T-helper 17 cell (primary cell): ENCODE results near the gene SFMBT2. TPM values are rescaled to one million over a fixed set of nuclear protein-coding genes. Genes with fewer than 3 reads are reported as not detected.
A peak's percentile ranks its signal among the peaks of the same experiment; 100 is the strongest.
"Not testable (repeated sequence)": the region's sequence is repeated elsewhere in the genome, so short reads cannot be mapped to it uniquely, and the experiment has no call there.

Source experiments
- ATAC-seq: fragments of 150-1000 bp; cut with Tn5 transposase; 2 replicates; pipeline ENCODE4 v1.10.0; 2021; ENCODE audit warnings: mild to moderate bottlenecking, moderate library complexity
- DNase-seq, 3 donors: peaks; one replicate each; pipeline versions ENCODE4 v3.0.0 to v3.0.0-alpha.2; 2020 to 2021
- H3K9me3 ChIP-seq: one replicate; pipeline ENCODE4 v1.7.0; 2013; ENCODE audit warnings: low read length, mild to moderate bottlenecking; ENCODE audit not compliant: control insufficient read depth, poor library complexity, severe bottlenecking
- H3K27ac Mint-ChIP-seq: one replicate; pipeline ENCODE4 v1.8.0; 2022; ENCODE audit warnings: mild to moderate bottlenecking, moderate library complexity, mixed read lengths
- H3K27me3 Mint-ChIP-seq: one replicate; pipeline ENCODE4 v1.8.0; 2022; ENCODE audit warnings: mixed read lengths
- H3K36me3 Mint-ChIP-seq: one replicate; pipeline ENCODE4 v1.8.0; 2022; ENCODE audit warnings: low read depth, mixed read lengths
- H3K4me1 Mint-ChIP-seq: one replicate; pipeline ENCODE4 v1.8.0; 2022; ENCODE audit warnings: mild to moderate bottlenecking, mixed read lengths
- H3K4me3 Mint-ChIP-seq: one replicate; pipeline ENCODE4 v1.8.0; 2022; ENCODE audit warnings: mild to moderate bottlenecking, moderate library complexity, mixed read lengths
- total RNA-seq, 4 donors: library from RNA in 2 of 4; stranded (reverse) in 2 of 4; gene quantifications; one replicate each; pipeline ENCODE4 v1.2.3 and lab custom pipeline; 2022 to 2026

The SFMBT2 gene
- total RNA-seq, 2 donors from 2014 or later = 18.2 to 19.4 TPM

- peak overlapping the region; percentile 87 for H3K4me3 Mint-ChIP-seq
- H3K9me3 ChIP-seq, DNase-seq, ATAC-seq, H3K36me3 Mint-ChIP-seq, H3K27me3 Mint-ChIP-seq: not testable (repeated sequence)
- H3K4me1 Mint-ChIP-seq = peaks cover 48% of the 10 kb centered on the region
- H3K27ac Mint-ChIP-seq = peak overlapping the region; percentile 93
Observed at GRCh38 chr10:7388149-7388548, 22.7 kb downstream of the SFMBT2 start.

GRCh38 chr10:7385114-7385513 lies 25.7 kb downstream of the SFMBT2 start:
- no peak overlapping the region for H3K4me3 Mint-ChIP-seq
- H3K4me1 Mint-ChIP-seq = peaks cover 48% of the 10 kb centered on the region
- H3K27ac Mint-ChIP-seq = peak overlapping the region; percentile 54
- H3K36me3 Mint-ChIP-seq = no peaks in the 10 kb centered on the region
- DNase-seq = no peak
- H3K9me3 ChIP-seq = no peaks in the 10 kb centered on the region
- ATAC-seq = no peak
- no peaks in the 10 kb centered on the region for H3K27me3 Mint-ChIP-seq

- Mint-ChIP-seq H3K4me3 (no peak overlapping the region), H3K27me3 (no peaks in the 10 kb centered on the region), H3K27ac (no peak overlapping the region), H3K4me1 (peaks cover 40% of the 10 kb centered on the region), H3K36me3 (peaks cover 3% of the 10 kb centered on the region)
- H3K9me3 ChIP-seq = no peaks in the 10 kb centered on the region
- ATAC-seq = peak; percentile 37
- DNase-seq = no peak
Observed at GRCh38 chr10:7383442-7383841, 27.4 kb downstream of the SFMBT2 start.

GRCh38 chr10:7380704-7381241 lies 30.1 kb downstream of the SFMBT2 start:
- ATAC-seq (no peak), DNase-seq (no peak)
- Mint-ChIP-seq H3K36me3 (peaks cover 8% of the 10 kb centered on the region), H3K4me1 (peaks cover 26% of the 10 kb centered on the region), H3K27ac (peak overlapping the region; percentile 67), H3K4me3 (no peak overlapping the region), H3K27me3 (no peaks in the 10 kb centered on the region)
- no peaks in the 10 kb centered on the region for H3K9me3 ChIP-seq

GRCh38 chr10:7378602-7379403 lies 32.0 kb downstream of the SFMBT2 start:
- no peaks in the 10 kb centered on the region for H3K9me3 ChIP-seq
- Mint-ChIP-seq H3K27me3 (no peaks in the 10 kb centered on the region), H3K27ac (no peak overlapping the region), H3K36me3 (peaks cover 8% of the 10 kb centered on the region), H3K4me1 (peaks cover 16% of the 10 kb centered on the region), H3K4me3 (no peak overlapping the region)
- no peak for DNase-seq
- ATAC-seq = no peak

- ATAC-seq = no peak
- no peak for DNase-seq
- Mint-ChIP-seq H3K36me3 (peaks cover 12% of the 10 kb centered on the region), H3K27me3 (no peaks in the 10 kb centered on the region), H3K4me1 (peaks cover 7% of the 10 kb centered on the region), H3K27ac (no peak overlapping the region), H3K4me3 (no peak overlapping the region)
- no peaks in the 10 kb centered on the region for H3K9me3 ChIP-seq
Observed at GRCh38 chr10:7377614-7378248, 33.1 kb downstream of the SFMBT2 start.

GRCh38 chr10:7374795-7375194 lies 36.0 kb downstream of the SFMBT2 start:
- DNase-seq = no peak
- H3K9me3 ChIP-seq = no peaks in the 10 kb centered on the region
- no peak overlapping the region for H3K4me3 Mint-ChIP-seq
- peaks cover 16% of the 10 kb centered on the region for H3K36me3 Mint-ChIP-seq
- no peak for ATAC-seq
- no peaks in the 10 kb centered on the region for H3K27me3 Mint-ChIP-seq
- H3K4me1 Mint-ChIP-seq = peaks cover 8% of the 10 kb centered on the region
- H3K27ac Mint-ChIP-seq = no peak overlapping the region

GRCh38 chr10:7373039-7373438 lies 37.8 kb downstream of the SFMBT2 start:
- peaks cover 2% of the 10 kb centered on the region for H3K4me1 Mint-ChIP-seq
- H3K27me3 Mint-ChIP-seq = no peaks in the 10 kb centered on the region
- ATAC-seq (no peak), DNase-seq (no peak)
- no peak overlapping the region for H3K27ac Mint-ChIP-seq
- H3K9me3 ChIP-seq = no peaks in the 10 kb centered on the region
- peaks cover 14% of the 10 kb centered on the region for H3K36me3 Mint-ChIP-seq
- no peak overlapping the region for H3K4me3 Mint-ChIP-seq

GRCh38 chr10:7372504-7372903 lies 38.3 kb downstream of the SFMBT2 start:
- Mint-ChIP-seq H3K27ac (no peak overlapping the region), H3K4me1 (peaks cover 2% of the 10 kb centered on the region), H3K36me3 (peaks cover 10% of the 10 kb centered on the region)

GRCh38 chr10:7370511-7370910 lies 40.3 kb downstream of the SFMBT2 start:
- Mint-ChIP-seq H3K27ac (peak overlapping the region; percentile 45), H3K36me3 (peaks cover 15% of the 10 kb centered on the region), H3K4me1 (peaks cover 6% of the 10 kb centered on the region), H3K4me3 (no peak overlapping the region), H3K27me3 (no peaks in the 10 kb centered on the region)
- ATAC-seq = no peak
- no peak for DNase-seq
- no peaks in the 10 kb centered on the region for H3K9me3 ChIP-seq

More at GRCh38 chr10:7372504-7372903, 38.3 kb downstream of the SFMBT2 start:
- H3K27me3 Mint-ChIP-seq = no peaks in the 10 kb centered on the region
- H3K4me3 Mint-ChIP-seq = no peak overlapping the region
- DNase-seq = no peak
- ATAC-seq = no peak
- H3K9me3 ChIP-seq = no peaks in the 10 kb centered on the region

GRCh38 chr10:7365027-7365745 lies 45.6 kb downstream of the SFMBT2 start:
- H3K4me1 Mint-ChIP-seq = peaks cover 6% of the 10 kb centered on the region
- H3K27ac Mint-ChIP-seq = no peak overlapping the region
- DNase-seq (no peak), ATAC-seq (no peak)
- no peak overlapping the region for H3K4me3 Mint-ChIP-seq
- peaks cover 15% of the 10 kb centered on the region for H3K36me3 Mint-ChIP-seq
- H3K27me3 Mint-ChIP-seq = no peaks in the 10 kb centered on the region
- no peaks in the 10 kb centered on the region for H3K9me3 ChIP-seq

- no peaks in the 10 kb centered on the region for H3K9me3 ChIP-seq
- DNase-seq = no peak
- Mint-ChIP-seq H3K36me3 (peaks cover 17% of the 10 kb centered on the region), H3K27ac (no peak overlapping the region), H3K4me3 (no peak overlapping the region), H3K4me1 (peaks cover 9% of the 10 kb centered on the region), H3K27me3 (no peaks in the 10 kb centered on the region)
- no peak for ATAC-seq
Observed at GRCh38 chr10:7364474-7364873, 46.4 kb downstream of the SFMBT2 start.

GRCh38 chr10:7363700-7364099 lies 47.1 kb downstream of the SFMBT2 start:
- DNase-seq (no peak), ATAC-seq (no peak)
- Mint-ChIP-seq H3K27ac (no peak overlapping the region), H3K27me3 (no peaks in the 10 kb centered on the region), H3K4me3 (no peak overlapping the region), H3K4me1 (peaks cover 10% of the 10 kb centered on the region), H3K36me3 (peaks cover 23% of the 10 kb centered on the region)
- no peaks in the 10 kb centered on the region for H3K9me3 ChIP-seq
